ENCODE measurements around the gene RILPL1.

- TF ChIP-seq CTCF (IDR thresholded peaks at IDR 0.05) (no peak), POLR2A (IDR thresholded peaks at IDR 0.05) (no peak)
These were observed 490 bp downstream of the RILPL1 start for GRCh38 chr12:123532808-123533649.
